ENCODE results near the gene CFAP97. TPM values are rescaled to one million over a fixed set of nuclear protein-coding genes. Genes with fewer than 3 reads are reported as not detected.

The CFAP97 gene
- total and polyA plus RNA-seq, 12 donors = 3.3 to 20.9 (median 12.2) TPM

GRCh38 chr4:185217408-185217975 is 13.7 kb upstream of the CFAP97 start:
- H3K27ac ChIP-seq = peak overlapping the region in 1 of 10 donors; percentile 23
- no peaks in the 10 kb centered on the region for H3K36me3 ChIP-seq
- H3K9me3 ChIP-seq = no peaks in the 10 kb centered on the region
- no peak for ATAC-seq
- no peak overlapping the region for H3K4me3 ChIP-seq
- intact Hi-C loops (cut with DNase I) = loop anchor here in 6 of 10 donors (5.0 to 10.0 kb wide), 3 partner anchors 87 to 180 kb away; partner anchors contain the start of genes ANKRD37 (in 4 of the 6) and LRP2BP (in 4 of the 6)
- no peak for TF ChIP-seq CTCF (IDR thresholded peaks at IDR 0.05)
- no peak for DNase-seq
- peaks cover 0 to 41% (median 22%) of the 10 kb centered on the region in 9 donors for H3K4me1 ChIP-seq
- peaks cover 0 to 6% (median 0%) of the 10 kb centered on the region in 7 donors for H3K27me3 ChIP-seq
- WGBS, 2 donors = 60 to 65% methylated on average over 6 of the region's 6 CpGs

GRCh38 chr4:185215261-185215660 is 11.5 kb upstream of the CFAP97 start:
- DNase-seq (no peak), ATAC-seq (peak in 2 of 8 donors; percentile 24 to 52)
- H3K4me3 ChIP-seq = no peak overlapping the region
- H3K27me3 ChIP-seq = peaks cover 0 to 29% (median 0%) of the 10 kb centered on the region in 7 donors
- TF ChIP-seq CTCF (IDR thresholded peaks at IDR 0.05) = no peak
- H3K4me1 ChIP-seq = peaks cover 0 to 56% (median 33%) of the 10 kb centered on the region in 9 donors
- intact Hi-C loops (cut with DNase I) = loop anchor here in 6 of 10 donors (5.0 to 10.0 kb wide), 3 partner anchors 90 to 182 kb away; partner anchors contain the start of genes ANKRD37 (in 4 of the 6) and LRP2BP (in 4 of the 6)
- no peaks in the 10 kb centered on the region for H3K9me3 ChIP-seq
- 46 to 60% methylated on average over 2 of the region's 2 CpGs for WGBS, 2 donors
- no peak overlapping the region for H3K27ac ChIP-seq
- H3K36me3 ChIP-seq = no peaks in the 10 kb centered on the region

GRCh38 chr4:185213877-185214276 is 10.1 kb upstream of the CFAP97 start:
- peaks cover 0 to 46% (median 25%) of the 10 kb centered on the region in 9 donors for H3K4me1 ChIP-seq
- no peak overlapping the region for H3K4me3 ChIP-seq
- H3K27me3 ChIP-seq = peaks cover 0 to 34% (median 0%) of the 10 kb centered on the region in 7 donors
- WGBS, 2 donors = 97 to 98% methylated on average over 4 of the region's 4 CpGs
- no peak overlapping the region for H3K27ac ChIP-seq
- H3K9me3 ChIP-seq = no peaks in the 10 kb centered on the region
- no peak for TF ChIP-seq CTCF (IDR thresholded peaks at IDR 0.05)
- H3K36me3 ChIP-seq = no peaks in the 10 kb centered on the region
- ATAC-seq = no peak
- DNase-seq = no peak
- intact Hi-C loops (cut with DNase I) = loop anchor here in 7 of 10 donors (5.0 to 10.0 kb wide), 4 partner anchors 43 to 183 kb away; partner anchors contain the start of genes ANKRD37 (in 4 of the 7) and LRP2BP (in 4 of the 7)

- DNase-seq (no peak), ATAC-seq (no peak)
- Histone ChIP-seq H3K27me3 (peaks cover 0 to 43% (median 0%) of the 10 kb centered on the region in 7 donors), H3K27ac (no peak overlapping the region), H3K36me3 (no peaks in the 10 kb centered on the region), H3K9me3 (no peaks in the 10 kb centered on the region), H3K4me3 (no peak overlapping the region), H3K4me1 (peaks cover 0 to 46% (median 22%) of the 10 kb centered on the region in 9 donors)
- TF ChIP-seq CTCF (IDR thresholded peaks at IDR 0.05) = no peak
- intact Hi-C loops (cut with DNase I) = loop anchor here in 7 of 10 donors (5.0 to 10.0 kb wide), 4 partner anchors 45 to 185 kb away; partner anchors contain the start of genes ANKRD37 (in 4 of the 7) and LRP2BP (in 4 of the 7)
- 91 to 98% methylated on average over 4 of the region's 4 CpGs for WGBS, 2 donors
Observed at GRCh38 chr4:185212581-185212980, 8.8 kb upstream of the CFAP97 start.

All from heart right ventricle (tissue), 16 donors.